ENCODE results near the gene SLC39A6. TPM values are rescaled to one million over a fixed set of nuclear protein-coding genes. Genes with fewer than 3 reads are reported as not detected.
A peak's percentile ranks its signal among the peaks of the same experiment; 100 is the strongest.

The SLC39A6 gene
- total and polyA plus RNA-seq, 2 of the 13 experiments (the other 11 are each of a cell fraction or from before 2014, with no cell fraction given), result 41.7 to 59.2 TPM

DNA sequence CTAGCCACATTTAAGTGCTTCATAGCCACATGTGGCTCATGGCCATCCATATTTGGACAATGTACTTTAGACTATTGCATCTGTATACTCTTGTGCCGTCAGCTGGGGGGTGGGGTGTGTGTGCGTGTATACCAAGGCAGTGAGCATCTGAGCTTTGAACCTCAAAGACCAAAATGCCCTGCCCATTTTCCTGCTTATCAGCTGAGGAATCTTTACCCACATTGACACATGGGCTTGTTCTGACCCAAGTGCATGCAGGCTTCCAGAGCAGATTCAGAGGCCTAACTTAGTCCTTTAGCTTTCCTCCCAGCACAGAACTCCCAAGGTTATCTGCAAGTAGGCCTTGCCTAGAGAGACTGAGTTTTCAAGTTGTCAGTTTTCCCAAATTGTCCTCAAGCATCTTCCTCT is 47.0 kb upstream of the SLC39A6 start (continued):
- TF ChIP-seq MBD4 (IDR thresholded peaks at IDR 0.05; ENCODE audit: borderline replicate concordance, low read length) (peak; percentile 75; the same call in 1 of the 2 replicates), MAZ (IDR thresholded peaks at IDR 0.05; ENCODE audit: borderline replicate concordance, low read depth, low read length) (0 out of 2 replicates have a peak, but pooled peaks have one; percentile 61), MAZ (CRISPR knock-in tag; IDR thresholded peaks at IDR 0.05; ENCODE audit: low read depth) (no peak), IRF2 (CRISPR knock-in tag; IDR thresholded peaks at IDR 0.05) (peak; percentile 77), NCOA5 (CRISPR knock-in tag; IDR thresholded peaks at IDR 0.05) (no peak), MED13 (CRISPR knock-in tag; IDR thresholded peaks at IDR 0.05) (0 out of 2 replicates have a peak, but pooled peaks have one; percentile 20), NR2F6 (IDR thresholded peaks at IDR 0.05) (peak; percentile 25; the same call in 1 of the 2 replicates), NR2F6 (CRISPR knock-in tag; IDR thresholded peaks at IDR 0.05) (peak; percentile 80), ZNF3 (CRISPR knock-in tag; IDR thresholded peaks at IDR 0.05) (no peak), PHF8 (CRISPR knock-in tag; IDR thresholded peaks at IDR 0.05) (peak; percentile 41; the same call in 1 of the 2 replicates), HINFP (CRISPR knock-in tag; IDR thresholded peaks at IDR 0.05; ENCODE audit: low read depth) (peak; percentile 40; the same call in 1 of the 2 replicates), IKZF4 (CRISPR knock-in tag; IDR thresholded peaks at IDR 0.05; ENCODE audit: borderline replicate concordance, low read depth, not compliant biosample characterization) (no peak), FOXP4 (CRISPR knock-in tag; IDR thresholded peaks at IDR 0.05) (peak; percentile 95), ZNF552 (CRISPR knock-in tag; IDR thresholded peaks at IDR 0.05; ENCODE audit: borderline replicate concordance) (0 out of 2 replicates have a peak, but pooled peaks have one; percentile 61), SALL2 (CRISPR knock-in tag; IDR thresholded peaks at IDR 0.05) (no peak), ATF1 (CRISPR knock-in tag; IDR thresholded peaks at IDR 0.05) (peak; percentile 69), PREB (CRISPR knock-in tag; IDR thresholded peaks at IDR 0.05) (no peak), MEIS1 (CRISPR knock-in tag; IDR thresholded peaks at IDR 0.05; ENCODE audit: borderline replicate concordance) (peak; percentile 84; the same call in 1 of the 2 replicates), ZNF589 (CRISPR knock-in tag; conservative IDR thresholded peaks at IDR 0.05) (no peak), ZNF20 (CRISPR knock-in tag; IDR thresholded peaks at IDR 0.05) (no peak), HOXA5 (CRISPR knock-in tag; IDR thresholded peaks at IDR 0.05) (no peak), ZNF367 (CRISPR knock-in tag; IDR thresholded peaks at IDR 0.05; ENCODE audit: borderline replicate concordance) (no peak), MYC (CRISPR knock-in tag; IDR thresholded peaks at IDR 0.05; ENCODE audit: borderline replicate concordance) (peak; percentile 91), ZFP36 (IDR thresholded peaks at IDR 0.05; ENCODE audit: borderline replicate concordance, low read depth, low read length, partially characterized antibody) (no peak)
- TF ChIP-seq, protein P1, sequence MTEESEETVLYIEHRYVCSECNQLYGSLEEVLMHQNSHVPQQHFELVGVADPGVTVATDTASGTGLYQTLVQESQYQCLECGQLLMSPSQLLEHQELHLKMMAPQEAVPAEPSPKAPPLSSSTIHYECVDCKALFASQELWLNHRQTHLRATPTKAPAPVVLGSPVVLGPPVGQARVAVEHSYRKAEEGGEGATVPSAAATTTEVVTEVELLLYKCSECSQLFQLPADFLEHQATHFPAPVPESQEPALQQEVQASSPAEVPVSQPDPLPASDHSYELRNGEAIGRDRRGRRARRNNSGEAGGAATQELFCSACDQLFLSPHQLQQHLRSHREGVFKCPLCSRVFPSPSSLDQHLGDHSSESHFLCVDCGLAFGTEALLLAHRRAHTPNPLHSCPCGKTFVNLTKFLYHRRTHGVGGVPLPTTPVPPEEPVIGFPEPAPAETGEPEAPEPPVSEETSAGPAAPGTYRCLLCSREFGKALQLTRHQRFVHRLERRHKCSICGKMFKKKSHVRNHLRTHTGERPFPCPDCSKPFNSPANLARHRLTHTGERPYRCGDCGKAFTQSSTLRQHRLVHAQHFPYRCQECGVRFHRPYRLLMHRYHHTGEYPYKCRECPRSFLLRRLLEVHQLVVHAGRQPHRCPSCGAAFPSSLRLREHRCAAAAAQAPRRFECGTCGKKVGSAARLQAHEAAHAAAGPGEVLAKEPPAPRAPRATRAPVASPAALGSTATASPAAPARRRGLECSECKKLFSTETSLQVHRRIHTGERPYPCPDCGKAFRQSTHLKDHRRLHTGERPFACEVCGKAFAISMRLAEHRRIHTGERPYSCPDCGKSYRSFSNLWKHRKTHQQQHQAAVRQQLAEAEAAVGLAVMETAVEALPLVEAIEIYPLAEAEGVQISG (CRISPR knock-in tag; IDR thresholded peaks at IDR 0.05), result peak; percentile 75
